Osteoblast (primary cell): ENCODE measurements around the gene OVAAL. TPM values are rescaled to one million over a fixed set of nuclear protein-coding genes. Genes with fewer than 3 reads are reported as not detected.

Experiments used
- DNase-seq: peaks from one replicate; pipeline ENCODE4 v3.0.0; 2011; ENCODE audit warnings: low spot score, mixed read lengths; ENCODE audit not compliant: insufficient read length; ENCODE audit errors: missing footprints
- H2AFZ ChIP-seq: 2 replicates; pipeline ENCODE4 v1.6.0; 2011; ENCODE audit warnings: mild to moderate bottlenecking, low read length
- H3K27ac ChIP-seq: 2 replicates; pipeline ENCODE4 v1.5.1; 2011; ENCODE audit warnings: mild to moderate bottlenecking, low read depth, low read length, moderate library complexity
- H3K27me3 ChIP-seq: 2 replicates; pipeline ENCODE4 v1.6.0; 2012; ENCODE audit warnings: mild to moderate bottlenecking, control low read depth, inconsistent platforms, low read length, moderate library complexity; ENCODE audit not compliant: insufficient read depth
- H3K36me3 ChIP-seq: 2 replicates; pipeline ENCODE4 v1.5.1; 2011; ENCODE audit warnings: mild to moderate bottlenecking, low read length, control low read depth, moderate library complexity; ENCODE audit not compliant: insufficient read depth
- H3K4me1 ChIP-seq: 2 replicates; pipeline ENCODE4 v1.5.1; 2011; ENCODE audit warnings: mild to moderate bottlenecking, low read length, control low read depth, moderate library complexity; ENCODE audit not compliant: insufficient read depth
- H3K4me2 ChIP-seq: 2 replicates; pipeline ENCODE4 v1.6.0; 2011; ENCODE audit warnings: mild to moderate bottlenecking, low read length; ENCODE audit not compliant: insufficient read depth
- H3K4me3 ChIP-seq: fragments of 200-600 bp; sonication (generic); 3 replicates; pipeline ENCODE4 v1.5.1; 2012; ENCODE audit warnings: mild to moderate bottlenecking, low read length, inconsistent platforms; ENCODE audit not compliant: insufficient read depth
- H3K79me2 ChIP-seq: 2 replicates; pipeline ENCODE4 v1.6.0; 2012; ENCODE audit warnings: mild to moderate bottlenecking, low read length, control low read depth, inconsistent platforms; ENCODE audit not compliant: insufficient read depth
- H3K9me3 ChIP-seq: 2 replicates; pipeline ENCODE4 v1.5.1; 2011; ENCODE audit warnings: low read depth, low read length, control low read depth
- H4K20me1 ChIP-seq: 2 replicates; pipeline ENCODE4 v1.6.0; 2012; ENCODE audit warnings: mild to moderate bottlenecking, low read length, control low read depth; ENCODE audit not compliant: insufficient read depth
- CTCF ChIP-seq: IDR thresholded peaks from 2 replicates; pipeline ENCODE4 v1.5.1; 2011; ENCODE audit warnings: mild to moderate bottlenecking, low read depth, low read length, moderate library complexity; ENCODE audit errors: extremely low read depth
- total RNA-seq: library from RNA; depleted of rRNA; stranded (reverse); fragments of >200 nt; gene quantifications from 2 replicates; pipeline ENCODE4 v1.2.3, GENCODE V29; 2012

Gene OVAAL
- total RNA-seq, 1 donor = not detected

GRCh38 chr1:180603223-180603849 lies 44.6 kb downstream of the OVAAL start:
- H3K4me1 ChIP-seq = peaks cover 3% of the 10 kb centered on the region
- no peak for TF ChIP-seq CTCF
- H2AFZ ChIP-seq = no peak overlapping the region
- H3K27me3 ChIP-seq = no peaks in the 10 kb centered on the region
- H3K27ac ChIP-seq = no peak overlapping the region
- no peaks in the 10 kb centered on the region for H4K20me1 ChIP-seq
- H3K36me3 ChIP-seq = no peaks in the 10 kb centered on the region
- H3K4me2 ChIP-seq = no peak overlapping the region
- no peak overlapping the region for H3K4me3 ChIP-seq
- H3K79me2 ChIP-seq = no peaks in the 10 kb centered on the region
- no peak for DNase-seq
- no peaks in the 10 kb centered on the region for H3K9me3 ChIP-seq

GRCh38 chr1:180603850-180604226 lies 45.1 kb downstream of the OVAAL start:
- no peak for TF ChIP-seq CTCF
- no peak overlapping the region for H2AFZ ChIP-seq
- no peak for DNase-seq
- no peak overlapping the region for H3K4me2 ChIP-seq
- no peaks in the 10 kb centered on the region for H3K79me2 ChIP-seq
- H3K9me3 ChIP-seq = no peaks in the 10 kb centered on the region
- no peaks in the 10 kb centered on the region for H4K20me1 ChIP-seq
- no peaks in the 10 kb centered on the region for H3K36me3 ChIP-seq
- H3K27ac ChIP-seq = no peak overlapping the region
- H3K4me3 ChIP-seq = no peak overlapping the region
- H3K4me1 ChIP-seq = no peaks in the 10 kb centered on the region
- H3K27me3 ChIP-seq = no peaks in the 10 kb centered on the region

- no peaks in the 10 kb centered on the region for H3K27me3 ChIP-seq
- no peak for TF ChIP-seq CTCF
- no peak for DNase-seq
- H3K4me3 ChIP-seq = no peak overlapping the region
- no peaks in the 10 kb centered on the region for H3K9me3 ChIP-seq
- H4K20me1 ChIP-seq = no peaks in the 10 kb centered on the region
- no peak overlapping the region for H3K4me2 ChIP-seq
- no peak overlapping the region for H3K27ac ChIP-seq
- H3K4me1 ChIP-seq = no peaks in the 10 kb centered on the region
- no peaks in the 10 kb centered on the region for H3K36me3 ChIP-seq
- H2AFZ ChIP-seq = no peak overlapping the region
- H3K79me2 ChIP-seq = no peaks in the 10 kb centered on the region
These were observed 47.4 kb downstream of the OVAAL start for GRCh38 chr1:180606155-180606554.

- Histone ChIP-seq H3K9me3 (no peaks in the 10 kb centered on the region), H3K4me3 (no peak overlapping the region), H3K36me3 (no peaks in the 10 kb centered on the region), H3K27me3 (no peaks in the 10 kb centered on the region), H3K4me1 (no peaks in the 10 kb centered on the region), H2AFZ (no peak overlapping the region), H3K79me2 (no peaks in the 10 kb centered on the region), H3K27ac (no peak overlapping the region), H4K20me1 (no peaks in the 10 kb centered on the region), H3K4me2 (no peak overlapping the region)
- no peak for TF ChIP-seq CTCF
- no peak for DNase-seq
These were observed 51.1 kb downstream of the OVAAL start for GRCh38 chr1:180609643-180610555.
